Gastrocnemius medialis (tissue), 4 donors: ENCODE results near the gene FN3KRP. TPM values are rescaled to one million over a fixed set of nuclear protein-coding genes. Genes with fewer than 3 reads are reported as not detected.

Experiments used
- ATAC-seq, 2 donors: fragments of 150-250 bp; one replicate each; pipeline ENCODE4 v1.9.1; 2016
- DNase-seq, 2 donors: peaks; one replicate each; pipeline ENCODE4 v3.0.0-alpha.2; 2019
- H3K27ac ChIP-seq, 4 donors: fragments of 200-600 bp; sonication (generic); 1 replicate in 1 of 4; 2 replicates in 3 of 4; pipeline ENCODE4 v1.5.1; 2016 to 2018; ENCODE audit warnings: mild to moderate bottlenecking in 2 of 4, moderate library complexity in 1 of 4
- H3K27me3 ChIP-seq, 3 donors: fragments of 200-600 bp; sonication (generic) in 2 of 3; 1 replicate in 1 of 3; 2 replicates in 2 of 3; pipeline versions ENCODE4 v1.5.1 to v1.6.0; 2016 to 2019; ENCODE audit warnings: mild to moderate bottlenecking in 1 of 3, moderate library complexity in 1 of 3
- H3K36me3 ChIP-seq, 2 donors: fragments of 200-600 bp; sonication (generic) in 1 of 2; one replicate each; pipeline ENCODE4 v1.5.1; 2017 to 2018
- H3K4me1 ChIP-seq, 2 donors: fragments of 200-600 bp; sonication (generic) in 1 of 2; one replicate each; pipeline ENCODE4 v1.5.1; 2016 to 2017; ENCODE audit warnings: mild to moderate bottlenecking in 2 of 2
- H3K4me3 ChIP-seq, 4 donors: fragments of 200-600 bp; sonication (generic) in 3 of 4; 1 replicate in 1 of 4; 2 replicates in 3 of 4; pipeline ENCODE4 v1.5.1; 2016 to 2019; ENCODE audit warnings: mild to moderate bottlenecking in 2 of 4
- H3K9me3 ChIP-seq, 3 donors: fragments of 200-600 bp; sonication (generic) in 2 of 3; 1 replicate in 1 of 3; 2 replicates in 2 of 3; pipeline ENCODE4 v1.5.1; 2016 to 2019
- CTCF ChIP-seq, 5 experiments: fragments of 450-650 bp in 3 of 5; fragments of 200-600 bp in 2 of 5; sonication (generic) in 2 of 5; IDR thresholded peaks in 4 of 5; conservative IDR thresholded peaks in 1 of 5; 1 replicate in 4 of 5; 2 replicates in 1 of 5; pipeline ENCODE4 v1.5.1; 2016 to 2019; ENCODE audit warnings: antibody characterized with exemption in 5 of 5, mild to moderate bottlenecking in 3 of 5, moderate library complexity in 3 of 5
- POLR2A ChIP-seq, 2 donors: fragments of 450-650 bp; IDR thresholded peaks; one replicate each; pipeline ENCODE4 v1.6.1; 2017; ENCODE audit warnings: antibody characterized with exemption in 2 of 2, mild to moderate bottlenecking in 2 of 2, moderate library complexity in 2 of 2
- in situ Hi-C, 4 donors: fragments of 200-750 bp; cut with MboI; loops; one replicate each; pipeline versions ENCODE4 v1.15.0 to v1.8.0; 2017; ENCODE audit warnings: low sequenced_read_pairs in 4 of 4
- intact Hi-C: fragments of 100-400 bp; cut with DNase I; formaldehyde crosslinking; loops from one replicate; pipeline ENCODE4 v1.15.1; 2023; ENCODE audit warnings: low total_unique reads
- total RNA-seq, 4 donors: library from RNA; depleted of rRNA; stranded (reverse); fragments of >200 nt; gene quantifications; one replicate each; pipeline versions ENCODE4 v1.1.0 to v1.2.3, GENCODE V29; 2016

Gene FN3KRP
- total RNA-seq, 4 donors from 2014 or later, result 2.3 to 7.9 (median 3.9) TPM

GRCh38 chr17:82753201-82753464 lies 36.6 kb downstream of the FN3KRP start:
- in situ Hi-C loops, result loop anchor here in 3 of 4 donors (10.0 to 25.0 kb wide), 3 partner anchors 91 to 391 kb away; partner anchors contain the start of genes TEX19 (in 1 of the 3) and UTS2R (in 1 of the 3)
- TF ChIP-seq POLR2A (IDR thresholded peaks at IDR 0.05) (no peak), CTCF (IDR thresholded peaks at IDR 0.05 in 4 of 5, conservative IDR thresholded peaks at IDR 0.05 in 1 of 5) (no peak)
- peaks cover 12 to 17% of the 10 kb centered on the region in 2 donors for H3K4me1 ChIP-seq
- H3K27me3 ChIP-seq, result no peaks in the 10 kb centered on the region
- intact Hi-C loops, result no loop called here
- H3K36me3 ChIP-seq, result no peaks in the 10 kb centered on the region
- H3K4me3 ChIP-seq, result peak overlapping the region; percentile 67 to 91 (median 80)
- H3K27ac ChIP-seq, result peak overlapping the region in 1 of 4 donors; percentile 83
- DNase-seq, result no peak
- no peaks in the 10 kb centered on the region for H3K9me3 ChIP-seq
- no peak for ATAC-seq

- DNase-seq (no peak), ATAC-seq (no peak)
- intact Hi-C loops (no loop called here), in situ Hi-C loops (loop anchor here in 3 of 4 donors (10.0 to 25.0 kb wide), 3 partner anchors 92 to 392 kb away; partner anchors contain the start of genes TEX19 (in 1 of the 3) and UTS2R (in 1 of the 3))
- Histone ChIP-seq H3K27ac (no peak overlapping the region), H3K9me3 (no peaks in the 10 kb centered on the region), H3K27me3 (no peaks in the 10 kb centered on the region), H3K4me3 (no peak overlapping the region), H3K36me3 (no peaks in the 10 kb centered on the region), H3K4me1 (peaks cover 12 to 17% of the 10 kb centered on the region in 2 donors)
- TF ChIP-seq CTCF (IDR thresholded peaks at IDR 0.05 in 4 of 5, conservative IDR thresholded peaks at IDR 0.05 in 1 of 5), result no peak
- TF ChIP-seq POLR2A (IDR thresholded peaks at IDR 0.05), result no peak
Observed at GRCh38 chr17:82754297-82755208, 38.0 kb downstream of the FN3KRP start.

GRCh38 chr17:82756166-82756565 lies 39.7 kb downstream of the FN3KRP start:
- Histone ChIP-seq H3K27me3 (no peaks in the 10 kb centered on the region), H3K4me1 (peaks cover 12 to 17% of the 10 kb centered on the region in 2 donors), H3K27ac (no peak overlapping the region), H3K36me3 (no peaks in the 10 kb centered on the region), H3K4me3 (no peak overlapping the region), H3K9me3 (no peaks in the 10 kb centered on the region)
- no peak for ATAC-seq
- DNase-seq, result no peak
- in situ Hi-C loops (loop anchor here in 3 of 4 donors (10.0 to 25.0 kb wide), 3 partner anchors 94 to 394 kb away; partner anchors contain the start of genes TEX19 (in 1 of the 3) and UTS2R (in 1 of the 3)), intact Hi-C loops (no loop called here)
- no peak for TF ChIP-seq CTCF (IDR thresholded peaks at IDR 0.05 in 4 of 5, conservative IDR thresholded peaks at IDR 0.05 in 1 of 5)
- no peak for TF ChIP-seq POLR2A (IDR thresholded peaks at IDR 0.05)

GRCh38 chr17:82765371-82765770 lies 48.9 kb downstream of the FN3KRP start:
- intact Hi-C loops, result no loop called here
- Histone ChIP-seq H3K9me3 (no peaks in the 10 kb centered on the region), H3K27ac (no peak overlapping the region), H3K4me3 (no peak overlapping the region), H3K27me3 (no peaks in the 10 kb centered on the region), H3K4me1 (no peaks in the 10 kb centered on the region), H3K36me3 (peaks cover 0 to 45% of the 10 kb centered on the region in 2 donors)
- DNase-seq (no peak), ATAC-seq (no peak)
- in situ Hi-C loops, result loop anchor here in 2 of 4 donors (25.0 kb wide), 2 partner anchors 103 to 403 kb away; partner anchors contain the start of genes TEX19 (in 1 of the 2) and UTS2R (in 1 of the 2)
- TF ChIP-seq CTCF (IDR thresholded peaks at IDR 0.05 in 4 of 5, conservative IDR thresholded peaks at IDR 0.05 in 1 of 5) (no peak), POLR2A (IDR thresholded peaks at IDR 0.05) (no peak)
